ENCODE measurements around the gene C1orf198. TPM values are rescaled to one million over a fixed set of nuclear protein-coding genes. Genes with fewer than 3 reads are reported as not detected.

Gene C1orf198
- total RNA-seq, 1 experiment from 2014 or later, result 22.9 TPM

DNA sequence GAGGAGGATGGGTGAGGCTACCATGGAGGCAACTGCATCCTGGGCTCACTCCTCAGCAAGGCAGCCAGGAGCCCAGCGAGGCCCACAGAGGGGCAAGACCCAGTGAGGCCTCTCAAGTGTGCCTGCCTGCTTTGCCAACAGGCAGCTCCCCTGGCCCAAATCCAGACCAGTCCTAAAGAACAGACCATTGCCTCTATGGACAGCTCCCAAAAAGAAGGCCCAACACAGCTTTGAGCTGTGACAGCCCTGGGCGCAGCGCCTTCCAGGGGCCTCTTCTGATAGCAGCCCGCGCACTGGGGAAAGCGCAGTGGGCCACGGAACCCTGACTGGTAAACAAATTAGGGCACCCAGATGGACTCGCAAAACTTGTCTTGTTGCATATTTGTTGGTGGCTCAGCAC lies 25.5 kb downstream of the C1orf198 start:
- Histone ChIP-seq H3K9ac (ENCODE audit: low read length) (no peak overlapping the region), H3K9me2 (ENCODE audit: insufficient read depth) (no peaks in the 10 kb centered on the region), H3K4me2 (ENCODE audit: low read length) (no peak overlapping the region), H4K20me1 (ENCODE audit: insufficient read depth) (no peaks in the 10 kb centered on the region), H3K4me3 (replicated peaks in 1 of 2; ENCODE audit: low read depth in 1 of 2, low read length in 2 of 2) (no peak overlapping the region), H3K27ac (ENCODE audit: low read depth, low read length) (no peak overlapping the region), H3K27me3 (ENCODE audit: insufficient read depth, low read length) (no peaks in the 10 kb centered on the region), H3K9me3 (ENCODE audit: control insufficient read depth in 1 of 2, insufficient read depth in 1 of 2, low read depth in 1 of 2, low read length in 2 of 2) (no peaks in the 10 kb centered on the region), H2AFZ (ENCODE audit: low read depth, low read length, poor library complexity, severe bottlenecking) (no peak overlapping the region), H3K4me1 (ENCODE audit: control insufficient read depth in 1 of 2, insufficient read depth in 2 of 2, low read length in 2 of 2) (no peaks in the 10 kb centered on the region), H3K79me2 (ENCODE audit: insufficient read depth, low read length) (no peaks in the 10 kb centered on the region; the same call in 1 of the 2 replicates), H3K36me3 (ENCODE audit: control insufficient read depth in 1 of 2, insufficient read depth in 2 of 2, low read length in 2 of 2) (peaks cover 8 to 12% of the 10 kb centered on the region in 2 experiments; a peak in 3 of 4 replicates)
- POLR2A ChIA-PET, result no interaction called here
- RAD21 ChIA-PET (ENCODE audit: low non-redundant PET in 1 of 2, low total read pairs in 2 of 2, uncharacterized antibody in 2 of 2, unreplicated experiment in 2 of 2), result no interaction called here
- CTCF ChIA-PET, result no interaction called here
- no peak for ATAC-seq
- DNase-seq (ENCODE audit: low read depth, low spot score), result no peak
- intact Hi-C loops (cut with micrococcal nuclease), result no loop called here
- TF ChIP-seq MAX (IDR thresholded peaks at IDR 0.05) (no peak), ELF1 (IDR thresholded peaks at IDR 0.05; ENCODE audit: borderline replicate concordance, low read depth) (no peak), RAD21 (IDR thresholded peaks at IDR 0.05; ENCODE audit: low read depth) (no peak)
- TF ChIP-seq, protein P1, sequence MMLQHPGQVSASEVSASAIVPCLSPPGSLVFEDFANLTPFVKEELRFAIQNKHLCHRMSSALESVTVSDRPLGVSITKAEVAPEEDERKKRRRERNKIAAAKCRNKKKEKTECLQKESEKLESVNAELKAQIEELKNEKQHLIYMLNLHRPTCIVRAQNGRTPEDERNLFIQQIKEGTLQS (IDR thresholded peaks at IDR 0.05), result no peak
- TF ChIP-seq, protein P2, sequence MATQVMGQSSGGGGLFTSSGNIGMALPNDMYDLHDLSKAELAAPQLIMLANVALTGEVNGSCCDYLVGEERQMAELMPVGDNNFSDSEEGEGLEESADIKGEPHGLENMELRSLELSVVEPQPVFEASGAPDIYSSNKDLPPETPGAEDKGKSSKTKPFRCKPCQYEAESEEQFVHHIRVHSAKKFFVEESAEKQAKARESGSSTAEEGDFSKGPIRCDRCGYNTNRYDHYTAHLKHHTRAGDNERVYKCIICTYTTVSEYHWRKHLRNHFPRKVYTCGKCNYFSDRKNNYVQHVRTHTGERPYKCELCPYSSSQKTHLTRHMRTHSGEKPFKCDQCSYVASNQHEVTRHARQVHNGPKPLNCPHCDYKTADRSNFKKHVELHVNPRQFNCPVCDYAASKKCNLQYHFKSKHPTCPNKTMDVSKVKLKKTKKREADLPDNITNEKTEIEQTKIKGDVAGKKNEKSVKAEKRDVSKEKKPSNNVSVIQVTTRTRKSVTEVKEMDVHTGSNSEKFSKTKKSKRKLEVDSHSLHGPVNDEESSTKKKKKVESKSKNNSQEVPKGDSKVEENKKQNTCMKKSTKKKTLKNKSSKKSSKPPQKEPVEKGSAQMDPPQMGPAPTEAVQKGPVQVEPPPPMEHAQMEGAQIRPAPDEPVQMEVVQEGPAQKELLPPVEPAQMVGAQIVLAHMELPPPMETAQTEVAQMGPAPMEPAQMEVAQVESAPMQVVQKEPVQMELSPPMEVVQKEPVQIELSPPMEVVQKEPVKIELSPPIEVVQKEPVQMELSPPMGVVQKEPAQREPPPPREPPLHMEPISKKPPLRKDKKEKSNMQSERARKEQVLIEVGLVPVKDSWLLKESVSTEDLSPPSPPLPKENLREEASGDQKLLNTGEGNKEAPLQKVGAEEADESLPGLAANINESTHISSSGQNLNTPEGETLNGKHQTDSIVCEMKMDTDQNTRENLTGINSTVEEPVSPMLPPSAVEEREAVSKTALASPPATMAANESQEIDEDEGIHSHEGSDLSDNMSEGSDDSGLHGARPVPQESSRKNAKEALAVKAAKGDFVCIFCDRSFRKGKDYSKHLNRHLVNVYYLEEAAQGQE (IDR thresholded peaks at IDR 0.05; ENCODE audit: low read depth), result no peak
- no TSS peak for BruUV-seq (replicated peaks)

DNA sequence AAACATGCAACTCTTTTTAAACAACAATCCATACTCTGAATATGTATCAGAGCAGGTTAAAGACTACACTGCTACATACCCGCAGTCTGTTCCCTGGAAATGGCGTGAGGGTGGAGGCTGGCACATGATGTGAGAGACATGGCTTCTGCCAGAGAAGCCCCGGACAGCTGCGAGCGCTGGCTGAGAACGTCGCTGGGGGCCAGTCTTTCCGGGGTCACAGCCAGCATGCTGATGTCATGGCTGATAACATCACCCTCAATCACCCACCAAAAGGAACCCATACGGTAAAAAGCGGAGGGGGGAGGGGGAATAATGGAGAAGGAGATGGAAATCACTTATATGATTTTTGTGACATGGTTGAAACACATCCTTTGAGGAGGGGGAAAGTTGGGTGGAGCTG lies 29.1 kb downstream of the C1orf198 start:
- no peak overlapping the region for H3K4me3 ChIP-seq (replicated peaks in 1 of 2; ENCODE audit: low read depth in 1 of 2, low read length in 2 of 2)
- no peak overlapping the region for H3K9ac ChIP-seq (ENCODE audit: low read length)
- H3K9me3 ChIP-seq (ENCODE audit: control insufficient read depth in 1 of 2, insufficient read depth in 1 of 2, low read depth in 1 of 2, low read length in 2 of 2), result no peaks in the 10 kb centered on the region
- ChIA-PET CTCF (no interaction called here), RAD21 (ENCODE audit: low non-redundant PET in 1 of 2, low total read pairs in 2 of 2, uncharacterized antibody in 2 of 2, unreplicated experiment in 2 of 2) (no interaction called here), POLR2A (no interaction called here)
- H4K20me1 ChIP-seq (ENCODE audit: insufficient read depth), result no peaks in the 10 kb centered on the region
- DNase-seq (ENCODE audit: low read depth, low spot score) (no peak), ATAC-seq (no peak)
- H2AFZ ChIP-seq (ENCODE audit: low read depth, low read length, poor library complexity, severe bottlenecking), result no peak overlapping the region
- intact Hi-C loops (cut with micrococcal nuclease), result no loop called here
- H3K27me3 ChIP-seq (ENCODE audit: insufficient read depth, low read length), result no peaks in the 10 kb centered on the region
- no peak overlapping the region for H3K27ac ChIP-seq (ENCODE audit: low read depth, low read length)
- no peaks in the 10 kb centered on the region for H3K9me2 ChIP-seq (ENCODE audit: insufficient read depth)
- peaks cover 8 to 12% of the 10 kb centered on the region in 2 experiments; a peak in 3 of 4 replicates for H3K36me3 ChIP-seq (ENCODE audit: control insufficient read depth in 1 of 2, insufficient read depth in 2 of 2, low read length in 2 of 2)
- H3K79me2 ChIP-seq (ENCODE audit: insufficient read depth, low read length), result no peaks in the 10 kb centered on the region
- H3K4me2 ChIP-seq (ENCODE audit: low read length), result no peak overlapping the region
- H3K4me1 ChIP-seq (ENCODE audit: control insufficient read depth in 1 of 2, insufficient read depth in 2 of 2, low read length in 2 of 2), result no peaks in the 10 kb centered on the region
- TSS peak; percentile 23 for BruUV-seq (replicated peaks)
- TF ChIP-seq, protein P2 (IDR thresholded peaks at IDR 0.05; ENCODE audit: low read depth), result no peak
- TF ChIP-seq MAX (IDR thresholded peaks at IDR 0.05) (no peak), CBX3 (IDR thresholded peaks at IDR 0.05; ENCODE audit: low read depth) (no peak), ZFX (IDR thresholded peaks at IDR 0.05) (no peak), POLR2AphosphoS5 (IDR thresholded peaks at IDR 0.05; ENCODE audit: low read depth, low read length) (no peak), FOSL1 (IDR thresholded peaks at IDR 0.05; ENCODE audit: low read depth) (no peak)
- TF ChIP-seq, protein P3, sequence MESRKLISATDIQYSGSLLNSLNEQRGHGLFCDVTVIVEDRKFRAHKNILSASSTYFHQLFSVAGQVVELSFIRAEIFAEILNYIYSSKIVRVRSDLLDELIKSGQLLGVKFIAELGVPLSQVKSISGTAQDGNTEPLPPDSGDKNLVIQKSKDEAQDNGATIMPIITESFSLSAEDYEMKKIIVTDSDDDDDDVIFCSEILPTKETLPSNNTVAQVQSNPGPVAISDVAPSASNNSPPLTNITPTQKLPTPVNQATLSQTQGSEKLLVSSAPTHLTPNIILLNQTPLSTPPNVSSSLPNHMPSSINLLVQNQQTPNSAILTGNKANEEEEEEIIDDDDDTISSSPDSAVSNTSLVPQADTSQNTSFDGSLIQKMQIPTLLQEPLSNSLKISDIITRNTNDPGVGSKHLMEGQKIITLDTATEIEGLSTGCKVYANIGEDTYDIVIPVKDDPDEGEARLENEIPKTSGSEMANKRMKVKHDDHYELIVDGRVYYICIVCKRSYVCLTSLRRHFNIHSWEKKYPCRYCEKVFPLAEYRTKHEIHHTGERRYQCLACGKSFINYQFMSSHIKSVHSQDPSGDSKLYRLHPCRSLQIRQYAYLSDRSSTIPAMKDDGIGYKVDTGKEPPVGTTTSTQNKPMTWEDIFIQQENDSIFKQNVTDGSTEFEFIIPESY (IDR thresholded peaks at IDR 0.05; ENCODE audit: extremely low read depth, insufficient replicate concordance, low read length), result no peak

Measured in HCT116 (cell line).